Suprapubic skin (tissue), 3 donors: ENCODE measurements around the gene MALL.

Experiments used
- EP300 ChIP-seq: sonication (generic); formaldehyde crosslinking; IDR thresholded peaks from one replicate; pipeline ENCODE4 v1.6.1; 2017; ENCODE audit warnings: antibody characterized with exemption
- POLR2A ChIP-seq, 2 donors: fragments of 450-650 bp; IDR thresholded peaks; one replicate each; pipeline ENCODE4 v1.6.1; 2017; ENCODE audit warnings: antibody characterized with exemption in 2 of 2, mild to moderate bottlenecking in 2 of 2, moderate library complexity in 2 of 2
- TF ChIP-seq, protein P1 (sequence below), 2 donors: fragments of 200-600 bp in 1 of 2; fragments of 450-650 bp in 1 of 2; sonication (generic) in 1 of 2; IDR thresholded peaks; one replicate each; pipeline ENCODE4 v1.5.1; 2016 to 2019; ENCODE audit warnings: antibody characterized with exemption in 2 of 2, mild to moderate bottlenecking in 1 of 2, moderate library complexity in 1 of 2

DNA sequence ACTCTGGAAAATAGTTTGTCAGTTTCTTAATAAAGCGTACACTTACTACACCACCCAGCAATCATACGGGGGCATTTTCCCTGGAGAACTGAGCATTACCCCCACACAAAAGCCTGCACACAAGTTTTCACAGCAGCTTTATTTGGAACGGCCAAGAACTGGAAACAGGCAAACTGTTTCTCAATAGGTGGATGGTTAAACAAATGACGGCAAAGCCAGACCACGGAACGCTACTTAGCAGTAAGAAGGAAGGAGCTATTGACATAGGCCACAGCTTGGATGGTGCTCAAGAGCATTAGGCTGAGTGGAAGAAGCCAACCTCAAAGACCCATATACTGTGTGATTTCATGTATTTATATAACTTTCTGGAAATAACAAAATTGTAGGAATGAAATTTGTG is 9.0 kb downstream of the MALL start:
- TF ChIP-seq POLR2A (IDR thresholded peaks at IDR 0.05) = no peak
- TF ChIP-seq, protein P1, sequence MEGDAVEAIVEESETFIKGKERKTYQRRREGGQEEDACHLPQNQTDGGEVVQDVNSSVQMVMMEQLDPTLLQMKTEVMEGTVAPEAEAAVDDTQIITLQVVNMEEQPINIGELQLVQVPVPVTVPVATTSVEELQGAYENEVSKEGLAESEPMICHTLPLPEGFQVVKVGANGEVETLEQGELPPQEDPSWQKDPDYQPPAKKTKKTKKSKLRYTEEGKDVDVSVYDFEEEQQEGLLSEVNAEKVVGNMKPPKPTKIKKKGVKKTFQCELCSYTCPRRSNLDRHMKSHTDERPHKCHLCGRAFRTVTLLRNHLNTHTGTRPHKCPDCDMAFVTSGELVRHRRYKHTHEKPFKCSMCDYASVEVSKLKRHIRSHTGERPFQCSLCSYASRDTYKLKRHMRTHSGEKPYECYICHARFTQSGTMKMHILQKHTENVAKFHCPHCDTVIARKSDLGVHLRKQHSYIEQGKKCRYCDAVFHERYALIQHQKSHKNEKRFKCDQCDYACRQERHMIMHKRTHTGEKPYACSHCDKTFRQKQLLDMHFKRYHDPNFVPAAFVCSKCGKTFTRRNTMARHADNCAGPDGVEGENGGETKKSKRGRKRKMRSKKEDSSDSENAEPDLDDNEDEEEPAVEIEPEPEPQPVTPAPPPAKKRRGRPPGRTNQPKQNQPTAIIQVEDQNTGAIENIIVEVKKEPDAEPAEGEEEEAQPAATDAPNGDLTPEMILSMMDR (IDR thresholded peaks at IDR 0.05) = no peak
- no peak for TF ChIP-seq EP300
